KG1 (cell line): ENCODE results near the gene AUH.

Experiments
- DNase-seq: peaks from one replicate; lab custom pipeline; 2025; lab: John Stamatoyannopoulos, UW

The AUH gene

GRCh38 chr9:91295357-91295756, 66.4 kb downstream of the AUH start:
- DNase-seq = no peak

DNA sequence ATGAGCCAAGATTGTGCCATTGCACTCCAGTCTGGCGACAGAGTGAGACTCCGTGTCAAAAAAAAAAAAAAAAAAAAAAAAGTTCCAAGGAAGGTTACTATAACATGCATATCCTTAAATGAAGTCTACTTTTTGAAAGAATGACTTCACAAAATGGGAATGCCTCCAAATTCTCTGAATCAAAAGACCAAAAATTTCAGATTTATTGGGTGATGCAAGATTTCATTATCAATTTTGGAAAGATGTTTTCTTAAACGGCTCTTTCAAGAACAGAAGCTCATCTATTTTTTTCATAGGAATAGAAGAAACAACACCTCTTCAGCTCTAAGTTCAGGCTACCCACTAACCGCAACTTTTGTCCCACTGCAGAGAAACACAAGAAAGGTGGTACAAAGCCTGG, 69.9 kb downstream of the AUH start:
- DNase-seq = no peak

DNA sequence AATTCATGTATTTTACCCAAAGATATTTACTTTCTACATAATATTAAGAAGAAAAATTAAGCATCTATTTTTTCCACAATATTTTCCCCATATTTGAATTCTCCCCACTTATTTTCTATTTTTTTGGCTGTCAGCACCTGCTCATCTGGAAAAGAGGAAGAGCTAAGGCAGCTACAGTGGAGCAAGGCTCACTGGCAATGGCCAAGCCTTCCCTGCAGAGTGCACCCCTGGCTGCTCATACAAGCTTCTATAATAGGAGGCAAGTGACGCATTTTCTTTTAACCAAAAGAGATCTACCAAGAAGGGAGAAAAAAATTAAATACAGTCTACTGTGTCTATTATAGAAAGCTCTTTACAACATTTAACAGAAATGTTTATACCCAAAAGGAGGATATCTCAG, 72.5 kb downstream of the AUH start:
- no peak for DNase-seq

- no peak for DNase-seq
Measured at GRCh38 chr9:91285729-91286353, 75.9 kb downstream of the AUH start.

- no peak for DNase-seq
Measured at GRCh38 chr9:91282292-91282691, 79.4 kb downstream of the AUH start.

GRCh38 chr9:91279296-91280204, 82.2 kb downstream of the AUH start:
- DNase-seq = no peak

- DNase-seq = no peak
Measured at GRCh38 chr9:91276513-91276912, 85.2 kb downstream of the AUH start.

DNA sequence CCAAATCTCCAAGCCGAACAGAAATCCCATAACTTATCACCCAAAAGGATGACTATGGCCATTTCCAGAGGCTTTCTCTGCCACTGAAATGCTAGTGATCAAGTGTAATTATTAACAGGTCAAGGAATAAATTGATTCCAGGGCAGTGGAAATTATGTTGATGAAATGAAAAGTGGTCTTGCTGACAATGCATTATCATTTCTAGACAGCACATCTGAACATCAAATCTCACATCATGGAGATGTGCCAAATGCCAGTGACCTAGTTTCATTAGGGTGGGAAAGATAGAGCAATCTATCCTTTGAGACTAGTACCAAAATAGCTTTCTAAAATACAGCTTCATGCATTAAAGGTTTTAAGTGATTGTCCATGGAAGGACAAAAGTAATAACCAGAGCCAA, 86.1 kb downstream of the AUH start:
- DNase-seq = no peak

DNA sequence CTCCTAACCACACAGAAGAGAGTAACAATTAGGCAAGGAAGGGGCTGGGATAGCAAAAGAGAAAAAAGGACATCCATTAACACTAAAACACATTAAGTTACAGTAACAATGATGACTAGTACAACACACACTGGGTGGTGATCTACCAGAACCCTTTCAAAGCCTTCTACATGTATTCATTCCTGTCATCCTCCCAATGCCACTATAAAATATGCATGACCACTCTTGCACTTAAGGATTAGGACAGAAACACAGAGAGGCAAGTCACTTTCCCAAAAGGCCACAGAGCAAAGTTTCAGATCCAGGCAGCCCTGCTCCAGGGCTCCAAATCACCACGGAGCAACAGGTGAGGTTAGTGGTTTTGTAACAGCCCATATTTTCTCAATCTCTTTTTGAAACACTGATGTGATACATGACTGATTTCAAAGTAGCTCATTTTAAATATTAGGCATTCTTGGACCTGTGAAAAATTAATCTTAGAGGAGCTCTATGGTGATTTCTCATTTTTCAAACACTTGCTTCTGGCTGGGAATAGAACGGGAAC, 86.7 kb downstream of the AUH start:
- no peak for DNase-seq

GRCh38 chr9:91273853-91274552, 87.7 kb downstream of the AUH start:
- DNase-seq = no peak

DNA sequence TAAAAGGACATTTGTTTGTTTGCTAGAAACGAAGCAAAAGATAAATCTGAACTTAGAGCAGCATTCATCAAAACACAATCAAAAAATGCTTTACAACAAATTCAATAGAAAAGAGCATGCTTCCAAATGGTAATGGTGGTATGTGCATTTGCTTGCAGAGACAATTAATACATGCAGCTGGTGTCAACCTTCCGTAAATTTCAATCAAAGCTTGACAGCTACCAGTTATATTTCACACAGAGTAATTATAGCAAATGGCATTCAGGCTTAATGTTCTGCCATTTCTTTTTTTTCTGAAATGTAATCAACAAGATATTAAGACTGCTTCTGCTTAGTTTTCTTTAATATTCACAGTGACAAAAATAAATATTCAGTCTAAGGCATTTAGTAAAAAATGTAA, 90.6 kb downstream of the AUH start:
- DNase-seq = no peak

DNA sequence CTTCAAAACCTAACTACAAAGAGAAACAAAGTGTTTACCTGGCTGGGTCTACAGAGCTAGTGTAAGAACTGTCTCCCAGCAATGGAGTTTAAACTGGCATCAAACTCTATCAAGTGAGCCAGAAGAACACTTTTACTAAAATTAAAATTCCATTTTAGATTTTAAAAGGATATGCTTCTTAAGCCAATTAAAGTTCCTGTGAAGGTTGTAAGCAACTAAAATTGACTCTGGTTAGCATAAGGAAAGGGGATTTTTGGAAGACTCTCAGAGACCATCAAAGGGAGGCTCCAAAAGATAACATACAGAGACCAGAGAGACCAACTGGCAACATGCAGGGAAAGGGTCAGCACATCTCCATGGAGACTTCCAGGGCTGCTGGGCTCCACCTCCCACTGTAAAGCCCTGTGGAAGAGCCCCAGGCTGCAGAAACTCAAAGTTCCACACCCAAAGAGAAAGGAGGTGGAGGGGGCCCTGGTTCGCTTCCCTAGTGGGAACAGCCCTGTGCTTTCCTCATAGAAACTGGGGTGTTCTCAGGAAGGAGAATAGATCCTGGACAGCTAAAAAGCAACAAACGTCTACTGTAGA, 91.7 kb downstream of the AUH start:
- no peak for DNase-seq

DNA sequence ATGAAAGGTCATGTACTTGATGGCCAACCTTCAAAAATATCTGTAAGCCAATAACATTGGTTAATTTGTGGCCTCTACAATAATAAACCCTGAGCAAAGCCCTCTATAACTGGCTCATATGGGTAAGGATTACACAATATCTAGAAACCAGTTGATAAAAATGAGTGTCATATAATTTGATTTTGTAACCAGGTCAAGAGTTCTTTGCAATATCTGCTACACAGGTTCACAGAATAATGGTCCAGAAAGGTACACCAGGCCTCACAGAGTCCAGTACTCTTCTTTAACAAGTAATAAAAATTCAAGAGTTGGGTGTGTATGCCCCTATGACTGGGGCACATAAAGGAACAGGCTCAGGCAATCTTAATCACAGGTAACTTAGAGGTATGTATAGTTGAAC, 95.3 kb downstream of the AUH start:
- no peak for DNase-seq

GRCh38 chr9:91265514-91265913, 96.2 kb downstream of the AUH start:
- no peak for DNase-seq

GRCh38 chr9:91261417-91261816, 100.3 kb downstream of the AUH start:
- no peak for DNase-seq

GRCh38 chr9:91259162-91259561, 102.6 kb downstream of the AUH start:
- DNase-seq = no peak

DNA sequence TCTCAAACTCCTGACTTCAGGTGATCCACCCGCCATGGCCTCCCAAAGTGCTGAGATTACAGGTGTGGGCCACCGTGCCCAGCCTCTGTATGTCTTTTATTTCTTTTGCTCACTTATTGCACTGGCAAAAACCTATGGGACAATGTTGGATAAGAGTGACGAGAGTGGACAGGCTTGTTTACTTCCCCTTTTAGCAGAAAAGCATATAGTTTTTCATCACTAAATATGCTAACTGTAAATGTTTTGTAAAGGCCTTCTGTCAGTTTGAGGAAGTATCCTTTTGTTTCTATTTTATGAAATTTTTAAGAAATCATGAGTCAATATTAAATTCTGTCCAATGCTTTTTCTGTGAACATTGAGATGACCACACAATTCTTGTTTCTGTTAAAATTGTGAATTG, 103.3 kb downstream of the AUH start:
- DNase-seq = no peak

GRCh38 chr9:91256235-91256634, 105.5 kb downstream of the AUH start:
- no peak for DNase-seq

- DNase-seq = no peak
Measured at GRCh38 chr9:91255327-91255726, 106.4 kb downstream of the AUH start.

DNA sequence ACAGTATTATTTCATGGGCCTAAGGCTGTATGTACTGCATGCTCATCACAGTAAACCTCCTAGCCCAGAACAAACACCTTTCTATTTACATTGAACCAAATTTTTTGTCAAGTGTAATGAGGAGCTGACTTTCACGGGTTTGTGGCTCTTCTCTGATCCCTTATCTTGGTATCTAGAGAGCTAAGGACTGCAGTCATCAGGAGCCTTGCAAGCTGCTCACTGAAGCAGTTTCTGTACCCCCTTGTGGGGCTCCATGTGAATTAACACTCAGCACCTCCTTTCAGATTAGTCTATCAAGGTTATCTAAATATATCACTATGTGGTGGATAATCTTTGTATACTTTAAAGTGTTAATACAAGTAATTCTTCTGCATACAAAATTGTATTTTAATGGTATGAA, 108.2 kb downstream of the AUH start:
- DNase-seq = no peak

DNA sequence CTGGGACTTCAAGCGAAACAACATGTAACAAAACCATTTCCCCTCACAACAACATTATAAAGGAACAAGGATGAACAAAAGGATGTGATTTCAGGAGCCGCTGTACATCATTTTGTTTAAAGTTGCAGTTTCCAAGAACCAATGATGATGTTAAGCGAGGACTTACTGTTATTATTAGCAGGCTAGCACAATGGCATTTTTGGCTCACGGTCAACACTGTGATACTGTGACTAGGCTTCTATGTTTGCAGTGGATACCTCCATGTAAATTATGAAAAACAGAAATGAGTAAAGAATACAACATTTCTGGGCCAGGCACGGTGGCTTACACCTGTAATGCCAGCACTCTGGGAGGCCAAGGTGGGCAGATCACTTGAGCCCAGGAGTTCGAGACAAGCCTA, 113.0 kb downstream of the AUH start:
- DNase-seq = no peak

- no peak for DNase-seq
Measured at GRCh38 chr9:91247278-91247677, 114.4 kb downstream of the AUH start.
